Effector CD8-positive, alpha-beta T cell (primary cell): ENCODE data around the gene ITGAD.

ENCODE experiments used
- DNase-seq: peaks from one replicate; lab custom pipeline; 2025; lab: John Stamatoyannopoulos, UW
- total RNA-seq, 4 experiments: gene quantifications; one replicate each; lab custom pipeline; 2026; lab: John Stamatoyannopoulos, UW

ITGAD gene
- 0 to 0.37 (median 0.22) reads per million in 4 experiments for total RNA-seq

- DNase-seq: no peak
Measured at GRCh38 chr16:31393056-31393455, at the start of gene ITGAD. TSS of gene ITGAD (plus strand) at chr16:31393335. CDS start at chr16:31393361, 26 bp downstream.

DNA sequence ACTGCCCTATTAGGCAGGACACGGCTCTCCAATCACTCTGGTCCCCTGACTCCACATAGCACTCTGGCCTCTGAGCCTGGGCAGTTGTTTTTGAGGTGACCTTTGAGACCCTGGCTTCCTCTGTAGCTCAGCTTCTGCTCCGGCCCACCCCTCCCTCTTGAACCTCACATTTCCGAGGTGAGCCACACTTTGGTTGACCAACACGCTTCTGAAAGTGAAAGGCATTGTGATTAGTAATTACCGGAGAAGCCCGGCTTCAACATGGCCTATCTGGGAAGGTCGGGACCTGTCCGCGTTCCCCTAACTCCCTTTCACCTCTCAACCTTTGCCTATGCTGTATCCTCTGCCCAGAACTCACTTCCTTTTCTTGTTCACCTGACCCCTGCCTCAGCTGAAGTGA is 48.4 kb upstream of the ITGAD start:
- no peak for DNase-seq

DNA sequence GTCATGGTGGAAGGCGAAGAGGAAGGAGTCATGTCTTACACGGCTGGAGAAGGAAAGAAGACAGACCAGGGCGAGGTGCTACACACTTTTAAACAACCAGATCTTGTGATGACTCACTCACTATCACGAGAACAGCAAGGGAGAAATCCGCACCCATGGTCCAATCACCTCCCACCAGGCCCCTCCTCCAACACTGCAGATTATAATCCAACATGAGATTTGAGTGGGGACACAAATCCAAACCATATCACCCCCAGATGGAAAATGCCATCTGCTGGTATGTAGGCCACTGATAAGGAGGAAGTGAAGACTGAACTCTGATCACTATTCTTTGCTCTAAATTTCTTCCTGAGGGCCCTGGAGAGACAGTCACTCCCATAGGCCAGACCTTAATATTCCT is 45.7 kb upstream of the ITGAD start:
- DNase-seq: no peak

DNA sequence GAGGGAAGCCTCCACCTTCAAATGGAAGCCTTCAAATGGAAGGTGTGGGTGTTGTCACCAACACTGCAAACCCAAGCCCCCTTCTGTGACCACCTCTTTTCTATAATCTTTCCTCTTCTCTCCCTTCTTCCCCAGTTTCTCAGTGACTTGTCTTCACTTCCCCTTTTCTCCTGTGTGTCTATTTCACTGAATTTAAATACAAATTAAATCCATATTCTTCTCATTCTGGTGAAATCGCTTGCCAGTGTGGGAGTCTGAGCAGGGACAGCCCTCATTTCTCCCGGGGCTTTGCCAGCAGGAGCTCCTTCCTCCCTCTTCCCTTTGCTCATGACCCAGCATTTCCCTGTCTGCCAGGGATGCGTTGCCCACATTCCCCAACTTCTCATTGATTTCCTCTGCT is 44.6 kb upstream of the ITGAD start:
- DNase-seq: no peak

DNA sequence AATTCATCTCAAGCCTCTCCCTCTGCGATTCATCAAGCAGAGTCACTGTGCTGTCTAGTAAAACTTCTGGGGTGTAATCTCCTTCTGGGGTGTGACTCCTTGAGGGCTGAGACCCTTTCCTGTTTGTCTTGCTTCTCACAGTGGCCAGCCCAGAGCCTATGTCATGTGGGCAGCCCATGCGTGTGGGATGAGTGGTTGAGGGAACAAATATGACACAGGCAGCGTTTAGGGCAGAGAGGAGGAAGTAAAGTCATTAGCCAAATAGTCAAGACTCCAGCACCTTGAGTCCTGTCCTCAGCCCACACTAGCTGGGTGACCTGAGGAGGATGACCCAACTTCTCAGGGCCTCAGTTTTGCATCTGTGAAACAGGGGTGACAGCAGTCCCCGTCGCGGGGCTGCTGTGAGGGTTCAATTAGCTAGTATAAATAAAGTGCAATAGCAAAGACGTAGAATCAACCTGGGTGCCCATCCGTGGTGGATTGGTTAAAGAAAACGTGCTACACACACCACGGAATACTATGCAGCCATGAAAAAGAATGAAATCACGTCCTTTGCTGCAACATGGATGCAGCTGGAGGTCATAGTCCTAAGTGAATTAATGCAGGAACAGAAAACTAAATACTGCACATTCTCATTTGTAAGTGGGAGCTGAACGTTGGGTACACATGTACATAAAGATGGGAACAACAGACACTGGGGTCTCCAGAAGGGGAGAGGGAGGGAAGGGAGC is 42.7 kb upstream of the ITGAD start:
- DNase-seq: no peak

DNA sequence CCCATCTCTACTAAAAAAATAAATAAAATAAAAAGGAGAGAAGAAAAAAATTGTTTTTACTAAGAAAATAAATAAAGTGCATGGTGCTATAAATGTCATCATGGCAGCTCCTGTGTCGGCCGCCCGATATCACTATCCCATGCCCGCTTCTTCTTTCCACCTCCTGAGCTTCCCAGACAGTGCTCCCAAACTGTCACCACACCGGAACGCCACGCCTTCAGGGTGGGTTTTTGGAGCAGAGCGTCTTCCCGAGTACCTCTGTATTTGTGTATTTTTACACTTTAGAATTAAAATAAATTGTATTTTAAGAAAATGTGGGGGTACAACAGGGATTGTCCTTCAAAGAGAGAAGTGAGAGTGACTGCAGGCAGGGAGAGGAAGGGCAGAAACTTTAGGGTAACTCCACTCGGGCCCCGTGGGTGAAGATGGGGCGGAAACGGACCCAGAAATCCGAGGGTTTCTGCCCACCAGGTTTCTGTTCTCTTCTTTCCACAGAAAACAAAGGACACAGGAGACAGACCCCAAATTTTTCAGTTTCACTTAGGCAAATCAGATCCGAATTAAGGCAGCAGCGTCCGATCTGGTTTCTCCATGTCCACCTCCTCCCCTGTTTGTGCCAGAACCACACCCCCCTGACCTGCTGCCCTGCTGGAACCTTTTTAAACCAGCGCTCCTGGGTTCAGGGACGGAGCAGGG is 41.7 kb upstream of the ITGAD start:
- no peak for DNase-seq

DNA sequence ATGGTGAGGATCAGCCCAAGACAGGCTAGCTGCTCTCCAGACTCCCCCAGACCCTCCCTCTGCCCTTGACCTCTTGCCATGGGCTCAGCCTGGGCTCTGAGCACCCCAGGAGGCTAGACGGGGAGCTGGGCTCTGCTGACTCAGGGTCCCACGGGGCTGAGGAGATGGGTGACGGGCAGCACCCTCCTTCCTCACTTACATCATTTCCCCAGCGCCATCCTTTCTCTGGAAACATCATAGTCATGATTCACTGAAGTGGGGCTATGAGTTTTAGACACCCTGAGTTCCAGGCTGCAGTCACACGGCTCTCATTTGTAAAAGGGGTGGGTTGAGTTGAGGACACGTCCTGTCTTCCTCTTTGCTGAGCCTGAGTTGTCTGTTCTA is 41.2 kb upstream of the ITGAD start:
- DNase-seq: no peak

DNA sequence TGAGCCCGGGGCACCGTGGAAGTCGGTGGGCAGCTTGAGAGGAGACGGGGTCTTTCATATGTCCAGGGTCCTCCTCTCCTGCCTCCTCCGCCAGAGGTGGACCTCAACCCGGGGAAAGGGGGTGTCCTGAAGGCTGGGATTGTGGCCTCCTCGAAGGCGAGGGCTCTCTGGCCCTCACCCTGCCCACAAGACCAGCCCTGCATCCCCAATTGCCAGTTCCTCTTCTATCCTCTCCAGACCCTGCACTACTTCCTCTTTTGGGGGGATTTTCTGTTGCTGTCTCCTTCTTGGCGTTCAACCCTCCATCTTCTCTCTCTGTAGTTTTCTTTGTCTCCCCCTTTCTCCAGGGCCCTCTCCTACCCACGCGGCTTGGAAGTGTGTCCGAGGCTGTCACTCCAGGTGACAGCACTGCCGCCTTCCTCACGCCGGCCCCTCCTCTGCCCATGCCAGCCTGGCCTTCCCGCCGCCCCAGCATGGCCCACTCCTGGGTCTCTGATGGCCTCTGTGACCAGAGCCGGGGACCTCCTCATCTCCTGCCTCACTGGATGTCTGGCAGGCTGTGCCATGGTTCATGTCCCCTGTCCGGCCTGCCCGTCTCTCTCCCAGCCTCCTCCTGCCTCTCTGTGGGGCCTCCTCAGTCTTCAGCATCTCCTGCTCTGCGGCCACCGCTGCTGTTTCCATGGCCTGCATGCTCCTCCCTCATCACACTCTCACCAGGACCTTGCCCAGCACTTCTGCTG is 40.6 kb upstream of the ITGAD start:
- no peak for DNase-seq

GRCh38 chr16:31354394-31355291 is 38.5 kb upstream of the ITGAD start, which contains the start of gene ITGAX:
TSS of gene ITGAX (plus strand) at chr16:31355176. CDS start at chr16:31355255, 79 bp downstream.
- no peak for DNase-seq

GRCh38 chr16:31355431-31356100 is 37.6 kb upstream of the ITGAD start:
- no peak for DNase-seq

DNA sequence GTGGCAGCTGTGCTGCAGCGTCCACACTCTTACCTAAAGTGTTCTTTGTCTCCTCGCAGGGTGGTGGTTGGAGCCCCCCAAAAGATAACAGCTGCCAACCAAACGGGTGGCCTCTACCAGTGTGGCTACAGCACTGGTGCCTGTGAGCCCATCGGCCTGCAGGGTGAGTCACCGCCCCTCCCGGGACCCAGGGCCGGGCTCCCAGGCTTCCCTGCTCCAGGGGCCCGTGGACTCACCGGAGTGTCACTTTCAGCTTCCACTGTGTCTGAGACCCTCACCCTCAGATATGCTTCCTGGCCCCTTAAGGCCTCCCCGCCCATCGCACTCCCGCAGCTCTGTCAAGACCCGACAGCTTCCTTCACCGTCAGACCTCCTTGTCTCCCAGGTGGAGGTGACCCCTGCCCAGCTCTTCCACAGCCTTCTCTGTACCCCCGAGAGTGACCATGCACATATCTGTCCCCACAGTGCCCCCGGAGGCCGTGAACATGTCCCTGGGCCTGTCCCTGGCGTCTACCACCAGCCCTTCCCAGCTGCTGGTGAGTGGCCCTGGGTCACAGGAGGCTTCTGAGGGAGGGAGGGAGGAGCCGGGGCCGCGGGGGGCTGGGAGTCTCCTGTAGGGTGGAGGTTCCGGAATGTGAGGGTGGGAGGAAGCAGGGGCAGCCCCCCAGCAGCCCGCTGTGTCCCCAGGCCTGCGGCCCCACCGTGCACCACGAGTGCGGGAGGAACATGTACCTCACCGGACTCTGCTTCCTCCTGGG is 36.4 kb upstream of the ITGAD start:
- DNase-seq: no peak

- no peak for DNase-seq
Measured at GRCh38 chr16:31357324-31358109, 35.6 kb upstream of the ITGAD start.

DNA sequence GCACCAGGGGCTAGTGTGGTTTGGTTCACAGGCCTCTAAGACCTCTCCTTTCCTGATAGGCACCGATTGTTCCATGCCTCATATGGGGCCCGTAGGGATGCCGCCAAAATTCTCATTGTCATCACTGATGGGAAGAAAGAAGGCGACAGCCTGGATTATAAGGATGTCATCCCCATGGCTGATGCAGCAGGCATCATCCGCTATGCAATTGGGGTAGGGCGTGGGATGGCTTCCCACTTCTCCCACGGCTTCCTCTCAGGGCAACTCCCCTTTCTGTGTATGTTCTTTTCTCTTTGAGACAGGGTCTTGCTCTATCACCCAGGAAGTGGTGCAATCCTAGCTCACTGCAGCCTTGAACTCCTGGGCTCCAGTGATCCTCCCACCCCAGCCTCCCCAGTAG is 32.9 kb upstream of the ITGAD start:
- DNase-seq: no peak

DNA sequence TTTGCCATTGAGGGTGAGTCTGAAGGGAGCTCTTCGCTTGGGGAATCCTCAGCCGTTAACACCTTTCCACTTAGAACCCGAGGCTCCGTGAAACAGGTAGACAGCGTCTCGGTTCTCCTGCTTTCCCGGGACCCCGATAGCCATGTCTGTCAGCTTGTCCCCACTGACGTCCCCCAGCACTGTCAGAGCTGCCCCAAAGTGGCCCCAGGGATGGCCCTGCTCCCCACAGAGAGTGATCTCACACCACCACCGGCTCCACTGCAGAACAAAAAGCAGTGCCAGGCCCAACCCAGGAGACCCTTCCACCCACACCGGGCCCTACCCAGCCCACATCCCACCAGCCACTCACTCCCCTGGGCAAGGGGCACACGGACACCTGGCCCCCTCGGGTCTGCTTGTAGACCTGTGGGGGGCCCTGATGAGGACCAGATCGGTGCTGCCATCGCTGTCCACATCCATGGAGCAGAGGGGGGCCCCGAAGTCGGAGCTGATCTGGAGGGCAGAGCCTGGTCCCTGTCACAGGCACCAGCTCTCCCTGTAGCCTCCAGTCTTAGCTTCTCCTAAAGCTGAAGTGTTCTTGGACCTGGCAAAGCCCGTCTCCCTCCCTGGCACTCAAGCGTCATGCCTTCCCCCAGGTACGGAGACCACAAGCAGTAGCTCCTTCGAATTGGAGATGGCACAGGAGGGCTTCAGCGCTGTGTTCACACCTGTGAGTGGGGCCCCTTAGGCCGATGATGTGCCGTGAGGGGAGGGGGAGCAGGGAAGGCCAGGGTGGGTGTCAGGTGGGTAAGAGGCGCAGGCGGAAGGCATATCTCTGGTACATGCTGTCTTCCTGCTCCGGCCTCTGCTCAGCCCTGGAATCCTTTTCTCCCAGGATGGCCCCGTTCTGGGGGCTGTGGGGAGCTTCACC is 31.7 kb upstream of the ITGAD start:
- DNase-seq: no peak

- DNase-seq: no peak
Measured at GRCh38 chr16:31362476-31363405, 30.4 kb upstream of the ITGAD start.

- DNase-seq: no peak
Measured at GRCh38 chr16:31363721-31364120, 29.4 kb upstream of the ITGAD start.

DNA sequence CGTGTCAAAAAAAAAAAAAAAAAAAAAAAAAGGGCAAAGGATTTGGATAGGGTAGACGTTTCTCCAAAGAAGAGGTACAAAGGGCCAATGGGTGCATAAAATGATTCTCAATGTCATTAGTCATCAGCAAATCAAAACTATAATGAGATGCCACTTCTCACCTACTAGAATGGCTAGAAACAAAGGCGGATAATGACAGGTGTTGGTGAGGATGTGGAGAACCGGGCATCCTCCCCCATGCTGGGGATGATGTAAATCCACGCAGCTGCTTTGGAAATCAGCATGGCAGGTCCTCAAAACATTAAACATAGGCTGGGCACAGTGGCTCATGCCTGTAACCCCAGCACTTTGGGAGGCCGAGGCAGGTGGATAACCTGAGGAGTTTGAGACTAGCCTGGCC is 28.7 kb upstream of the ITGAD start:
- no peak for DNase-seq
